ENCODE data around the gene NAV2.

DNA sequence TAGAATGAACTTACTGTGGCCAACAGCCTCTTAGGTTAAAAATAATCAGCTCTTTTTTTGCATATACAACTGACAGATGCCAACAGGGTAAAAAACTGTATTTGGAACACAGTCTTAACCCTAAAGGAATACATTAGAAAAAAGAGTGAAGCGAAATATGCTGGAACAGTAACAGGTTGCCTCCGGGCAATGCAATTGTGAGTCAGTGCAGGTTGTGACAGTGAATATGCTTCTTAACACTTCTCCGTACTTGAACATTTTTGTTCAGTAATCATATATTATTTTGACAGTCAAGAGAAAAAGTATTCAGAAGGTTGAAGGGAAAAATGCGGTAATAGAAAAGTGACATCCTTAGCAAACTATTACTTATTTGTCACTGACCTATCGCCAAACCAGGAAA is 349.1 kb downstream of the NAV2 start:
- TF ChIP-seq CTCF (IDR thresholded peaks at IDR 0.05) (no peak), POLR2AphosphoS5 (IDR thresholded peaks at IDR 0.05) (no peak), EP300 (IDR thresholded peaks at IDR 0.05; ENCODE audit: low read depth) (no peak), POLR2A (IDR thresholded peaks at IDR 0.05) (no peak)

Measured in transverse colon (tissue), 4 donors.